ENCODE measurements around the gene HOXA3.

HOXA3 gene

GRCh38 chr7:27154901-27155815, 2.8 kb upstream of the HOXA3 start:
- DNase-seq = no peak

- no peak for DNase-seq
Observed at GRCh38 chr7:27154369-27154768, 2.0 kb upstream of the HOXA3 start.

- DNase-seq = no peak
Observed at GRCh38 chr7:27153526-27153925, 1.1 kb upstream of the HOXA3 start.

GRCh38 chr7:27152816-27153442, 546 bp upstream of the HOXA3 start:
- no peak for DNase-seq

- no peak for DNase-seq
Observed at GRCh38 chr7:27151341-27151930, 947 bp downstream of the HOXA3 start.

GRCh38 chr7:27150568-27151340, 1.6 kb downstream of the HOXA3 start:
- DNase-seq = peak; percentile 83

GRCh38 chr7:27149842-27150567, 2.4 kb downstream of the HOXA3 start:
- DNase-seq = no peak

GRCh38 chr7:27148756-27149641, 3.4 kb downstream of the HOXA3 start:
- DNase-seq = peak; percentile 30

- DNase-seq = no peak
Observed at GRCh38 chr7:27148031-27148755, 4.2 kb downstream of the HOXA3 start.

- DNase-seq = no peak
Observed at GRCh38 chr7:27147199-27148030, 5.0 kb downstream of the HOXA3 start, which contains the start of gene HOXA6. Gene HOXA6, minus strand, starts transcription at chr7:27147774. Its CDS starts 25 bp downstream, at chr7:27147749.

- no peak for DNase-seq
Observed at GRCh38 chr7:27146491-27147198, 5.7 kb downstream of the HOXA3 start.

GRCh38 chr7:27145914-27146412, 6.4 kb downstream of the HOXA3 start:
- no peak for DNase-seq

GRCh38 chr7:27145165-27145913, 7.0 kb downstream of the HOXA3 start:
- DNase-seq = no peak

- DNase-seq = no peak
Observed at GRCh38 chr7:27144781-27145164, 7.6 kb downstream of the HOXA3 start.

GRCh38 chr7:27143950-27144780, 8.2 kb downstream of the HOXA3 start:
- no peak for DNase-seq

- peak; percentile 83 for DNase-seq
Observed at GRCh38 chr7:27143023-27143949, 9.1 kb downstream of the HOXA3 start, which contains the start of gene HOXA5. Gene HOXA5, minus strand, starts transcription at chr7:27143681. Its CDS starts 74 bp downstream, at chr7:27143607.

Data from EL (cell line).